ENCODE data around the gene F2. TPM values are rescaled to one million over a fixed set of nuclear protein-coding genes. Genes with fewer than 3 reads are reported as not detected.

The F2 gene
- total and polyA plus RNA-seq, 4 experiments from 2014 or later = not detected

GRCh38 chr11:46674463-46675287, 44.3 kb upstream of the F2 start:
- CTCF ChIA-PET (ENCODE audit: partially characterized antibody) = interaction anchor here (0.8 to 2.3 kb wide), 4 partner anchors 19 to 323 kb away, joined by 3 to 11 read pairs (median 3); partner anchors contain the start of gene AMBRA1
- Histone ChIP-seq H3K27ac (ENCODE audit: low read depth, low read length) (peak overlapping the region; percentile 20), H3K4me1 (ENCODE audit: insufficient read depth, low read length) (peaks cover 78% of the 10 kb centered on the region), H3K27me3 (ENCODE audit: insufficient read depth, low read length) (no peaks in the 10 kb centered on the region), H3K36me3 (ENCODE audit: insufficient read depth, low read length) (peaks cover 33% of the 10 kb centered on the region), H3K4me3 (ENCODE audit: low read length in 2 of 2) (no peak overlapping the region), H3K9me3 (ENCODE audit: control insufficient read depth in 1 of 2, low read length in 2 of 2) (no peaks in the 10 kb centered on the region)
- peak in 4 of 5 donors; percentile 27 to 35 (median 31) for DNase-seq
- peaks cover 36 to 51% of the 10 kb centered on the region in 2 donors for H3K36me3 Mint-ChIP-seq
- H3K9me3 Mint-ChIP-seq = no peaks in the 10 kb centered on the region
- H3K27ac Mint-ChIP-seq = peak overlapping the region; percentile 89 to 97 (median 93)
- POLR2A ChIA-PET (ENCODE audit: partially characterized antibody) = interaction anchor here (0.9 to 3.0 kb wide), 9 partner anchors 9 to 1040 kb away, joined by 3 to 41 read pairs (median 5); partner anchors contain the start of genes AGBL2, ARHGAP1, ATG13 and HARBI1
- intact Hi-C loops (cut with micrococcal nuclease) = no loop called here
- H3K27me3 Mint-ChIP-seq = no peaks in the 10 kb centered on the region
- H3K4me3 Mint-ChIP-seq = peak overlapping the region in 7 of 8 donors; percentile 66 to 80 (median 76)
- peaks cover 44 to 86% (median 70%) of the 10 kb centered on the region in 4 donors for H3K4me1 Mint-ChIP-seq

DNA sequence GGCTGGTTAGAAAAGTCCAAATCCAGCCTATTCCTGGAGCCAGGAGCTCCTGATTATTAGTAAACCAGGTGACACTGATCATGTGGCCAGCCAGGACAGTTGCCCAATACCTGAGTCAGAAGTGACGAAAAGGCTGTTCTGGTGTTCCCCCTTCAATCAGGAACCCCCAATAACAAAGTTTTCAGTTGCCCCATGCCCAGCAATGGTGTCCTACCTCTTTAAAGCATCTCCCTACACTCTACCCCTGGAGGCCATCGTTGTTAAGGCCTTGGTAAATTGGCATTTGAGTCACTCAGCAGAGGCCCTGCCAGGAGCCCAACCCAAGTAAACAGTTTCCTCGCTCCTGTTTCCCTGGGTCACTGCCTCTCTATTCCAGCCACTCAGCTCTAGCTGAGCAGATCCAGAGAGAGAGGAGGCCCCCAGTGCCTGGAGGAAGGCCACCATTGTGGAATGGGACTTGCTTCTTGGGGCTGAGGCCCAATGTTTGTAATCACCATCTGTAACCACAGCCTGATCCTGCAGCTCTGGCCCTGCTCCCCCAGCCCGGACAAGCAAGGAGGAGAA, 43.6 kb upstream of the F2 start:
- Mint-ChIP-seq H3K27ac (peak overlapping the region in 6 of 7 donors; percentile 27 to 97 (median 94)), H3K4me1 (peaks cover 41 to 79% (median 66%) of the 10 kb centered on the region in 4 donors), H3K4me3 (peak overlapping the region in 3 of 8 donors; percentile 5 to 76 (median 75)), H3K9me3 (no peaks in the 10 kb centered on the region), H3K27me3 (no peaks in the 10 kb centered on the region), H3K36me3 (peaks cover 34 to 52% of the 10 kb centered on the region in 2 donors)
- H3K27me3 ChIP-seq (ENCODE audit: insufficient read depth, low read length) = no peaks in the 10 kb centered on the region
- H3K4me1 ChIP-seq (ENCODE audit: insufficient read depth, low read length) = peaks cover 71% of the 10 kb centered on the region
- intact Hi-C loops (cut with micrococcal nuclease) = no loop called here
- peaks cover 38% of the 10 kb centered on the region for H3K36me3 ChIP-seq (ENCODE audit: insufficient read depth, low read length)
- no peak overlapping the region for H3K4me3 ChIP-seq (ENCODE audit: low read length in 2 of 2)
- POLR2A ChIA-PET (ENCODE audit: partially characterized antibody) = interaction anchor here (0.9 to 3.0 kb wide), 6 partner anchors 9 to 58 kb away, joined by 3 to 41 read pairs (median 5); partner anchors contain the start of genes ARHGAP1, ATG13, HARBI1 and ZNF408
- no peaks in the 10 kb centered on the region for H3K9me3 ChIP-seq (ENCODE audit: control insufficient read depth in 1 of 2, low read length in 2 of 2)
- peak overlapping the region; percentile 20 for H3K27ac ChIP-seq (ENCODE audit: low read depth, low read length)
- CTCF ChIA-PET (ENCODE audit: partially characterized antibody) = interaction anchor here (1.1 to 2.3 kb wide), 2 partner anchors 24 to 82 kb away, joined by 3 to 11 read pairs; partner anchors contain the start of gene AMBRA1
- no peak for DNase-seq

DNA sequence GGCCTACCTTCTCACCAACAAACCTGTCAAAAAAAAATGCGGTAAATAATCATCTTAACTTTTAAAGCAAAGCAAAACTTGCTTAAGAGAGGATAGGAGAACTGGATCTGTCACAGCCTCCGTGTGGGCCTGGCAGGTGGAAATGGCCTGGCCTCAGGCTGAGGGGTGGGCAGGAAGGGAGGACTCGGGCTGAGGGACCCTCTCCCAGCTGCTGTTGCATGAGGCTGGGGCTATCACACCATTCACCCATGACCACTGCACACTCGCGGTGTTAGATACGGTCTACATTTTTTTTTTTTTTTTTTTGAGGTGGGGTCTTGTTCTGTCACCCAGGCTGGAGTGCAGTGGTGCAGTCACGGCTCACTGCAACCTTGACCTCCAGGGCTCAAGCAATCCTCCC, 43.1 kb upstream of the F2 start:
- Mint-ChIP-seq H3K27me3 (no peaks in the 10 kb centered on the region), H3K36me3 (peaks cover 38 to 56% of the 10 kb centered on the region in 2 donors), H3K4me1 (peaks cover 37 to 73% (median 63%) of the 10 kb centered on the region in 4 donors), H3K4me3 (peak overlapping the region in 2 of 8 donors; percentile 25 to 70), H3K27ac (peak overlapping the region in 3 of 7 donors; percentile 89 to 94 (median 93)), H3K9me3 (no peaks in the 10 kb centered on the region)
- Histone ChIP-seq H3K4me1 (ENCODE audit: insufficient read depth, low read length) (peaks cover 65% of the 10 kb centered on the region), H3K36me3 (ENCODE audit: insufficient read depth, low read length) (peaks cover 43% of the 10 kb centered on the region), H3K27ac (ENCODE audit: low read depth, low read length) (no peak overlapping the region), H3K9me3 (ENCODE audit: control insufficient read depth in 1 of 2, low read length in 2 of 2) (no peaks in the 10 kb centered on the region), H3K4me3 (ENCODE audit: low read length in 2 of 2) (no peak overlapping the region), H3K27me3 (ENCODE audit: insufficient read depth, low read length) (no peaks in the 10 kb centered on the region)
- DNase-seq = no peak
- CTCF ChIA-PET (ENCODE audit: partially characterized antibody) = interaction anchor here (0.7 kb wide), 1 partner anchor 23 kb away, joined by 3 read pairs; no protein-coding TSS in a partner anchor
- intact Hi-C loops (cut with micrococcal nuclease) = no loop called here
- POLR2A ChIA-PET (ENCODE audit: partially characterized antibody) = interaction anchor here (1.5 to 3.0 kb wide), 3 partner anchors 8 to 58 kb away, joined by 5 to 41 read pairs (median 5); partner anchors contain the start of genes ARHGAP1, ATG13, HARBI1 and ZNF408

DNA sequence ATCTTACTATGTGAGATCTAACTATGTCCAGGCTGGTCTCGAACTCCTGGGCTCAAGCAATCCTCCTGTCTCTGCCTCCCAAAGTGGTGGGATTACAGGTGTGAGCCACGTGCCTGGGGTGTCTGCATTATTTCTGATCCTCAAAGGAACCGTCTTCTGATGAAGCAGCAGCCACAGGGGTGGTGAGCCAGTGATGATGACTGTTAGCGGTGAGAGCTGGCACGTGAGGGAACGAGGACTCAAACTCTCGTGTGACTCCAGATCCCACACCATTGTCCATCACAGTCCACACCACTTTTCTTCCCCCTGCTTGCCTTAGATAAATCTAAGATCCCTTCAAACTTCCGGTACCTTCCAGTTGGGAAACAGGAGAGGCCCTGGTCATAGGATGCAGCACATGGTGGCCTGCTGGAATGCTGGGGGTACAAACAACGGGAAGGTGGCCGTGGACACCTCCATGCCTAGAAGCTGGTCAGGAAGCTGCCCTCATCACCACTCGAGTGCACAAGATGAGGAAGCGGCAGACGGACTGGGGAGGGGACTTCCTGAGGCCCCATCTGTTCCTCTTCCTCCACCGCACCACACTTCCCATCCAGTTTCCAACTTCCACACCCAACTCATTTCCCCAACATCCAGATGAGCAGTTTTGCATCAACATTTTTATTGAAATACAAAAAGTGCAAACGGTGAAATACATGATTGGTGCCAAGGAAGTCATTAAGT, 42.4 kb upstream of the F2 start:
- no peaks in the 10 kb centered on the region for H3K27me3 ChIP-seq (ENCODE audit: insufficient read depth, low read length)
- H3K27me3 Mint-ChIP-seq = no peaks in the 10 kb centered on the region
- H3K9me3 ChIP-seq (ENCODE audit: control insufficient read depth in 1 of 2, low read length in 2 of 2) = no peaks in the 10 kb centered on the region
- intact Hi-C loops (cut with micrococcal nuclease) = no loop called here
- H3K4me1 Mint-ChIP-seq = peaks cover 34 to 66% (median 58%) of the 10 kb centered on the region in 4 donors
- H3K9me3 Mint-ChIP-seq = no peaks in the 10 kb centered on the region
- peak overlapping the region; percentile 43 to 92 (median 81) for H3K27ac Mint-ChIP-seq
- peaks cover 38 to 58% of the 10 kb centered on the region in 2 donors for H3K36me3 Mint-ChIP-seq
- peaks cover 50% of the 10 kb centered on the region for H3K36me3 ChIP-seq (ENCODE audit: insufficient read depth, low read length)
- ChIA-PET CTCF (ENCODE audit: partially characterized antibody) (interaction anchor here (0.7 kb wide), 1 partner anchor 22 kb away, joined by 3 read pairs; no protein-coding TSS in a partner anchor), POLR2A (ENCODE audit: partially characterized antibody) (no interaction called here)
- peak overlapping the region in 4 of 8 donors; percentile 1 to 70 (median 47) for H3K4me3 Mint-ChIP-seq
- H3K4me1 ChIP-seq (ENCODE audit: insufficient read depth, low read length) = peaks cover 58% of the 10 kb centered on the region
- no peak overlapping the region for H3K27ac ChIP-seq (ENCODE audit: low read depth, low read length)
- no peak for DNase-seq
- H3K4me3 ChIP-seq (ENCODE audit: low read length in 2 of 2) = no peak overlapping the region

DNA sequence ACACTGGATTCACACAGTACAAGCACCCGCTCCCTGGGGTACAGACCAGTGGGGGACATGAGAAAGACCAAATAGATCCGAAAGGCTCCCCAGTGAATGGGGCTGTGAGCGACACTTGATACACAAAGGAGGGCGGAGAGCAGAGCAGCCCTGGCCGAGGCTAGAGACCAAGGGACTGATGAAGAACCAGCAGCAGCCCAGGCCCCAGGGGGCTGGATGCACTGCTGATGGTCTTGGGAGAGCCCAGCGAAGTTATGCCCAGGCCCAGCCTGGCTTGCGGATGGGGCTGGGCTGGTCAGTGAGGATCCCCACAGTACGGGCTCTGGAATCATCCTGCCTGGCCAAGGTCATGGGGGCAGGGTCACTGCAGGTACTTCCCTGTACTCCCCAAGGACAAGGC, 41.8 kb upstream of the F2 start:
- CTCF ChIA-PET (ENCODE audit: partially characterized antibody) = no interaction called here
- Histone ChIP-seq H3K4me3 (ENCODE audit: low read length in 2 of 2) (no peak overlapping the region), H3K27me3 (ENCODE audit: insufficient read depth, low read length) (no peaks in the 10 kb centered on the region), H3K36me3 (ENCODE audit: insufficient read depth, low read length) (peaks cover 55% of the 10 kb centered on the region), H3K27ac (ENCODE audit: low read depth, low read length) (no peak overlapping the region), H3K4me1 (ENCODE audit: insufficient read depth, low read length) (peaks cover 53% of the 10 kb centered on the region), H3K9me3 (ENCODE audit: control insufficient read depth in 1 of 2, low read length in 2 of 2) (no peaks in the 10 kb centered on the region)
- H3K9me3 Mint-ChIP-seq = no peaks in the 10 kb centered on the region
- no peaks in the 10 kb centered on the region for H3K27me3 Mint-ChIP-seq
- H3K4me3 Mint-ChIP-seq = peak overlapping the region in 3 of 8 donors; percentile 1 to 70 (median 55)
- intact Hi-C loops (cut with micrococcal nuclease) = no loop called here
- H3K27ac Mint-ChIP-seq = peak overlapping the region; percentile 43 to 92 (median 80)
- DNase-seq = no peak
- POLR2A ChIA-PET (ENCODE audit: partially characterized antibody) = no interaction called here
- peaks cover 33 to 60% of the 10 kb centered on the region in 2 donors for H3K36me3 Mint-ChIP-seq
- H3K4me1 Mint-ChIP-seq = peaks cover 28 to 61% (median 52%) of the 10 kb centered on the region in 4 donors

DNA sequence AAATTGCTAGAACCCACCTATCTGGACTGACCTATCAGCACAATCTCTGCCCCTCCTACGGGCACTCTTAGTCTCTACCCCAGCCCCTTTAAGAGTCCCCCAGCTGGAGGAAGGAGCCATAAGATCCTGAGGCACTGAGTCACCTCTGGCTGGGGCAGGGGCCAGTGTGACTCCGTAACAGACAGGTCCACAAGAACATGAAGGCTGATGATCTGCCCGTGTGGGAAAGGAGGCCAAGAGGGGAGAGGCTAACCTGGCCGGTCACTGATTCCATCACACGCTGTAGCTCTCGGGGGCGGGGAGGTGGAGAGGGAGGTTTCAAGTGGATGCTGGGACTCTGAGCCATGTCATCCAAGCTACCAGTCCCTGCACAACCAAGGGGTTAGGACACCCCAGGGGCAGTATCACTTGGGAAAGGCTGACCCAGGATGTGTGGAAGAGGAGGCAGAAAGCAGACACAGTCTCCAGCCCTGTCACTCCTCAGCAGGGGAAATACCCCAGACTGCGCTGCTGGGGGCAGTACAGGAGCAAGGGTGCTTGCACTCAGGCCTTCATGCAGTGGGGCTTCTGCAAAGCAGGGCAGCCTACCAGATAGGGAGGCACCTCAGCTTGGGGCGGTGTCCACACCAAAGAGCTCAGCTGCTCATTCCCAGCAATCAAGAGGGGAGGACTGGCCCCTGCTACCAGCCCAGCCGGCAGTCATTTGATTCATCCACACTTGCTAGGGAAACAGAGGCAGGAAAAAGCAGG, 40.8 kb upstream of the F2 start:
- no peaks in the 10 kb centered on the region for H3K27me3 ChIP-seq (ENCODE audit: insufficient read depth, low read length)
- H3K4me3 ChIP-seq (ENCODE audit: low read length in 2 of 2) = no peak overlapping the region
- H3K36me3 Mint-ChIP-seq = peaks cover 25 to 54% of the 10 kb centered on the region in 2 donors
- H3K4me1 ChIP-seq (ENCODE audit: insufficient read depth, low read length) = peaks cover 43% of the 10 kb centered on the region
- peak overlapping the region in 2 of 8 donors; percentile 8 to 21 for H3K4me3 Mint-ChIP-seq
- peaks cover 47% of the 10 kb centered on the region for H3K36me3 ChIP-seq (ENCODE audit: insufficient read depth, low read length)
- peak overlapping the region in 6 of 7 donors; percentile 33 to 91 (median 59) for H3K27ac Mint-ChIP-seq
- H3K4me1 Mint-ChIP-seq = peaks cover 24 to 51% (median 43%) of the 10 kb centered on the region in 4 donors
- intact Hi-C loops (cut with micrococcal nuclease) = no loop called here
- H3K9me3 ChIP-seq (ENCODE audit: control insufficient read depth in 1 of 2, low read length in 2 of 2) = no peaks in the 10 kb centered on the region
- POLR2A ChIA-PET (ENCODE audit: partially characterized antibody) = interaction anchor here (1.5 kb wide), 1 partner anchor 21 kb away, joined by 5 read pairs; the partner anchor contains the start of gene ARHGAP1
- no peak overlapping the region for H3K27ac ChIP-seq (ENCODE audit: low read depth, low read length)
- H3K27me3 Mint-ChIP-seq = no peaks in the 10 kb centered on the region
- no peak for DNase-seq
- CTCF ChIA-PET (ENCODE audit: partially characterized antibody) = no interaction called here
- no peaks in the 10 kb centered on the region for H3K9me3 Mint-ChIP-seq
